ENCODE results near the gene C2CD2. TPM values are rescaled to one million over a fixed set of nuclear protein-coding genes. Genes with fewer than 3 reads are reported as not detected.

C2CD2 gene
- total and polyA plus RNA-seq, 2 experiments from 2014 or later = 4.5 to 16.2 TPM

GRCh38 chr21:41865002-41865777 lies 88.6 kb downstream of the C2CD2 start:
- Histone ChIP-seq H3K4me1 (ENCODE audit: insufficient read depth) (no peaks in the 10 kb centered on the region), H3K9me2 (ENCODE audit: insufficient read depth) (no peaks in the 10 kb centered on the region), H4K20me1 (replicated peaks; ENCODE audit: insufficient read depth) (peaks cover 2% of the 10 kb centered on the region; the same call in 1 of the 2 replicates), H3K36me3 (ENCODE audit: insufficient read depth) (no peaks in the 10 kb centered on the region), H3F3A (replicated peaks; ENCODE audit: low read depth) (no peaks in the 10 kb centered on the region), H3K4me3 (no peak overlapping the region), H3K27ac (ENCODE audit: low read depth) (no peak overlapping the region), H3K27me3 (ENCODE audit: insufficient read depth) (no peaks in the 10 kb centered on the region), H2AFZ (no peak overlapping the region), H3K79me2 (replicated peaks; ENCODE audit: insufficient read depth) (peaks cover 39% of the 10 kb centered on the region), H3K4me2 (no peak overlapping the region)
- Mint-ChIP-seq H3K9me3 (no peaks in the 10 kb centered on the region), H3K4me1 (peaks cover 11% of the 10 kb centered on the region), H3K4me3 (no peak overlapping the region), H3K27me3 (ENCODE audit: insufficient read depth, low read depth, poor library complexity) (peaks cover 8% of the 10 kb centered on the region), H3K27ac (no peak overlapping the region), H3K36me3 (ENCODE audit: low read depth) (no peaks in the 10 kb centered on the region)
- peak; percentile 66 for DNase-seq (ENCODE audit: low spot score)
- TF ChIP-seq CREB1 (CRISPR knock-in tag; IDR thresholded peaks at IDR 0.05; ENCODE audit: low read depth) (no peak), ZNF462 (CRISPR knock-in tag; IDR thresholded peaks at IDR 0.05) (no peak), STAT1 (IDR thresholded peaks at IDR 0.05; ENCODE audit: unreplicated experiment) (no peak), ZNF114 (CRISPR knock-in tag; IDR thresholded peaks at IDR 0.05) (no peak), JUNB (IDR thresholded peaks at IDR 0.05; ENCODE audit: unreplicated experiment) (no peak), NANOG (IDR thresholded peaks at IDR 0.05; ENCODE audit: borderline replicate concordance) (no peak), ZNF331 (CRISPR knock-in tag; IDR thresholded peaks at IDR 0.05; ENCODE audit: low read depth) (no peak), POLR2AphosphoS5 (IDR thresholded peaks at IDR 0.05; ENCODE audit: low read depth) (no peak), EZH2phosphoT487 (IDR thresholded peaks at IDR 0.05; ENCODE audit: unreplicated experiment) (no peak), REST (IDR thresholded peaks at IDR 0.05; ENCODE audit: unreplicated experiment) (no peak), EZH2 (IDR thresholded peaks at IDR 0.05; ENCODE audit: low read depth, unreplicated experiment) (no peak)
- TF ChIP-seq, protein P1, sequence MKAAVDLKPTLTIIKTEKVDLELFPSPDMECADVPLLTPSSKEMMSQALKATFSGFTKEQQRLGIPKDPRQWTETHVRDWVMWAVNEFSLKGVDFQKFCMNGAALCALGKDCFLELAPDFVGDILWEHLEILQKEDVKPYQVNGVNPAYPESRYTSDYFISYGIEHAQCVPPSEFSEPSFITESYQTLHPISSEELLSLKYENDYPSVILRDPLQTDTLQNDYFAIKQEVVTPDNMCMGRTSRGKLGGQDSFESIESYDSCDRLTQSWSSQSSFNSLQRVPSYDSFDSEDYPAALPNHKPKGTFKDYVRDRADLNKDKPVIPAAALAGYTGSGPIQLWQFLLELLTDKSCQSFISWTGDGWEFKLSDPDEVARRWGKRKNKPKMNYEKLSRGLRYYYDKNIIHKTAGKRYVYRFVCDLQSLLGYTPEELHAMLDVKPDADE (IDR thresholded peaks at IDR 0.05) = no peak
- TF ChIP-seq, protein P2, sequence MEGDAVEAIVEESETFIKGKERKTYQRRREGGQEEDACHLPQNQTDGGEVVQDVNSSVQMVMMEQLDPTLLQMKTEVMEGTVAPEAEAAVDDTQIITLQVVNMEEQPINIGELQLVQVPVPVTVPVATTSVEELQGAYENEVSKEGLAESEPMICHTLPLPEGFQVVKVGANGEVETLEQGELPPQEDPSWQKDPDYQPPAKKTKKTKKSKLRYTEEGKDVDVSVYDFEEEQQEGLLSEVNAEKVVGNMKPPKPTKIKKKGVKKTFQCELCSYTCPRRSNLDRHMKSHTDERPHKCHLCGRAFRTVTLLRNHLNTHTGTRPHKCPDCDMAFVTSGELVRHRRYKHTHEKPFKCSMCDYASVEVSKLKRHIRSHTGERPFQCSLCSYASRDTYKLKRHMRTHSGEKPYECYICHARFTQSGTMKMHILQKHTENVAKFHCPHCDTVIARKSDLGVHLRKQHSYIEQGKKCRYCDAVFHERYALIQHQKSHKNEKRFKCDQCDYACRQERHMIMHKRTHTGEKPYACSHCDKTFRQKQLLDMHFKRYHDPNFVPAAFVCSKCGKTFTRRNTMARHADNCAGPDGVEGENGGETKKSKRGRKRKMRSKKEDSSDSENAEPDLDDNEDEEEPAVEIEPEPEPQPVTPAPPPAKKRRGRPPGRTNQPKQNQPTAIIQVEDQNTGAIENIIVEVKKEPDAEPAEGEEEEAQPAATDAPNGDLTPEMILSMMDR (conservative IDR thresholded peaks at IDR 0.05; ENCODE audit: low read depth in 2 of 2) = no peak
- ATAC-seq = no peak; the same call in 2 of the 3 replicates
